Ovary (tissue), 3 donors: Measurements from ENCODE around the gene HS3ST6.

Experiments used
- CTCF ChIP-seq, 3 donors: fragments of 450-650 bp in 2 of 3; fragments of 200-600 bp in 1 of 3; IDR thresholded peaks; one replicate each; pipeline versions ENCODE4 v1.5.1 to v1.8.0; 2016 to 2022; ENCODE audit warnings: antibody characterized with exemption in 3 of 3, mild to moderate bottlenecking in 1 of 3
- POLR2A ChIP-seq: fragments of 450-650 bp; IDR thresholded peaks from one replicate; pipeline ENCODE4 v1.6.1; 2017; ENCODE audit warnings: antibody characterized with exemption, mild to moderate bottlenecking, moderate library complexity
- donor health status: DM: no; HTN: no; CAD: no.

DNA sequence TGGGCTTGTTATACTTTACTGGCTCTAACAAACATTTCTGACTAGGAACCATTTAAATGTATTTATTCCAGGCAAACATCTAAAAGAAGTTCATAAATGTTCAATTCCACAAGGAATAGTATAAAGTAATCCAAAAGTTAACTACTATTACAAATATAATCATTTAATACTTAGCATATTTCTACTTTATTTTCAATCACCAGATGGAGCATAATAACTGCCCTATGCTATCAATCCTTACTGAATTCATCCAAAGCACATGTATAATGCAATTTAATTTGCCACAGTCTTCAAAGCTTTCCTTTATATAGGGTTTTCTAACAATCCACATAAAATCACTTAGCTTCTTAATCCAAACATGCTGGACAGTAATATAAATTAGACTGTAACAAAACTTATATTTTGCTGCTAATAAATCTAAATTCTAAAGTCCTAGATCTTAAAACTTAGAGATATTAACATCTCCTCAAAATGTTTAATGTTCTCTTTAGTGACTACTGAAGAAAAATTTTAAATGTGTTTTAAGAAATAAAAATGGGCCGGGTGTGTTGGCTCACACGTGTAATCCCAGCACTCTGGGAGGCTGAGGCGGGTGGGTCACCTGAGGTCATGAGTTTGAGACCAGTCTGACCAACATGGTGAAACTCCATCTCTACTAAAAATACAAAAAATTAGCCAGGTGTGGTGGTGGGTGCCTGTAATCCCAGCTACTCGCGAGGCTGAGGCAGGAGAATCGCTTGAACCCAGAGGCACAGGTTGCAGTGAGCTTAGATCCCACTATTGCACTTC, 52.1 kb downstream of the HS3ST6 start:
- TF ChIP-seq POLR2A (no peak), CTCF (IDR thresholded peaks at IDR 0.05) (no peak)
